ENCODE results near the gene MT1E.

DNA sequence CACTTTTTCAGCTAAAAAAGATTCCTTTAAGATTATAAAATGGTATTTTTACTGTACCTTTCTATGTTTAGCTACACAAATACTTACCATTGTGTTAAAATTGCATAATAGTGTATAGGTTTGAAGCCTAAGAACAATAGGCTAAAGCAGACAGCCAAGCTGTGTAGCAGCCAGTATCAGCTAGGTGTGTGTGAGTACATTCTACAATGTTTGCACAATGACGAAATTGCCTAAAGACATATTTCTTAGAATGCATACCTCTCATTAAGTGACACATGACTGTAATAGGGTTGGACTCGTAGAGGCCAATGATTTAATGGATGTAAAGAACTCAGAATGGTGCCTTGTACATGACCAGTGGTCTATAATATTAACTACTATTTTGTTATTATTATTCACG lies 24.2 kb downstream of the MT1E start:
- no peak for TF ChIP-seq POLR2AphosphoS5 (IDR thresholded peaks at IDR 0.05)
- TF ChIP-seq, protein P1, sequence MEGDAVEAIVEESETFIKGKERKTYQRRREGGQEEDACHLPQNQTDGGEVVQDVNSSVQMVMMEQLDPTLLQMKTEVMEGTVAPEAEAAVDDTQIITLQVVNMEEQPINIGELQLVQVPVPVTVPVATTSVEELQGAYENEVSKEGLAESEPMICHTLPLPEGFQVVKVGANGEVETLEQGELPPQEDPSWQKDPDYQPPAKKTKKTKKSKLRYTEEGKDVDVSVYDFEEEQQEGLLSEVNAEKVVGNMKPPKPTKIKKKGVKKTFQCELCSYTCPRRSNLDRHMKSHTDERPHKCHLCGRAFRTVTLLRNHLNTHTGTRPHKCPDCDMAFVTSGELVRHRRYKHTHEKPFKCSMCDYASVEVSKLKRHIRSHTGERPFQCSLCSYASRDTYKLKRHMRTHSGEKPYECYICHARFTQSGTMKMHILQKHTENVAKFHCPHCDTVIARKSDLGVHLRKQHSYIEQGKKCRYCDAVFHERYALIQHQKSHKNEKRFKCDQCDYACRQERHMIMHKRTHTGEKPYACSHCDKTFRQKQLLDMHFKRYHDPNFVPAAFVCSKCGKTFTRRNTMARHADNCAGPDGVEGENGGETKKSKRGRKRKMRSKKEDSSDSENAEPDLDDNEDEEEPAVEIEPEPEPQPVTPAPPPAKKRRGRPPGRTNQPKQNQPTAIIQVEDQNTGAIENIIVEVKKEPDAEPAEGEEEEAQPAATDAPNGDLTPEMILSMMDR (IDR thresholded peaks at IDR 0.05 in 8 of 11, conservative IDR thresholded peaks at IDR 0.05 in 3 of 11): no peak
- no peak for TF ChIP-seq POLR2A (IDR thresholded peaks at IDR 0.05)
